Measurements from ENCODE around the gene MAX. TPM values are rescaled to one million over a fixed set of nuclear protein-coding genes. Genes with fewer than 3 reads are reported as not detected.
"Not testable (repeated sequence)": the region's sequence is repeated elsewhere in the genome, so short reads cannot be mapped to it uniquely, and the experiment has no call there.

Gene MAX
- total and polyA plus RNA-seq, 11 donors: 42.3 to 102 (median 74.4) TPM

DNA sequence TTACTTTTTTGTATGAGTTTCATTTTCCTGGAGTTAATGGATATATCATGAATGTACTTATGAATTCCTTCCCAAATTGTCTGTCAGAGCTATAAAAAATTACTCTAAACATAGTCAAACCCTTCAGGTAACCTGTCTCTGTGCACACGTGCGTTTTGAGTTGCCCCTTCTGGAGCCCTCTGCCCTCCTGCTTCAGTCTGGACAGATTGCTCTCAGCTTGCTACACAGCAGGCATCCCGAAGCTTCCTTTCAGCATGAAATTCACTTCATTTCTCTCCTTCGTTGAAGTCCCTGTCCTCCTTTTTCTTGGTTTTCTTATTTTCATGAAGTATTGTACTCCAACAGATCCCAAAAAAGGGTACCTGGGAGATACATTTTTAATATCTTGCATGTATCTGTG, 68.3 kb downstream of the MAX start:
- ATAC-seq: no peak
- 87 to 91% (median 90%) methylated on average over 4 of the region's 4 CpGs for WGBS, 4 donors
- no peaks in the 10 kb centered on the region for H3K9me3 ChIP-seq
- H3K4me1 ChIP-seq: peaks cover 0 to 21% (median 11%) of the 10 kb centered on the region in 12 donors
- no peak overlapping the region for H3K4me3 ChIP-seq
- peaks cover 0 to 43% (median 26%) of the 10 kb centered on the region in 9 donors for H3K36me3 ChIP-seq
- no peak for DNase-seq
- no peak for TF ChIP-seq POLR2A (IDR thresholded peaks at IDR 0.05)
- TF ChIP-seq, protein P1, sequence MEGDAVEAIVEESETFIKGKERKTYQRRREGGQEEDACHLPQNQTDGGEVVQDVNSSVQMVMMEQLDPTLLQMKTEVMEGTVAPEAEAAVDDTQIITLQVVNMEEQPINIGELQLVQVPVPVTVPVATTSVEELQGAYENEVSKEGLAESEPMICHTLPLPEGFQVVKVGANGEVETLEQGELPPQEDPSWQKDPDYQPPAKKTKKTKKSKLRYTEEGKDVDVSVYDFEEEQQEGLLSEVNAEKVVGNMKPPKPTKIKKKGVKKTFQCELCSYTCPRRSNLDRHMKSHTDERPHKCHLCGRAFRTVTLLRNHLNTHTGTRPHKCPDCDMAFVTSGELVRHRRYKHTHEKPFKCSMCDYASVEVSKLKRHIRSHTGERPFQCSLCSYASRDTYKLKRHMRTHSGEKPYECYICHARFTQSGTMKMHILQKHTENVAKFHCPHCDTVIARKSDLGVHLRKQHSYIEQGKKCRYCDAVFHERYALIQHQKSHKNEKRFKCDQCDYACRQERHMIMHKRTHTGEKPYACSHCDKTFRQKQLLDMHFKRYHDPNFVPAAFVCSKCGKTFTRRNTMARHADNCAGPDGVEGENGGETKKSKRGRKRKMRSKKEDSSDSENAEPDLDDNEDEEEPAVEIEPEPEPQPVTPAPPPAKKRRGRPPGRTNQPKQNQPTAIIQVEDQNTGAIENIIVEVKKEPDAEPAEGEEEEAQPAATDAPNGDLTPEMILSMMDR (IDR thresholded peaks at IDR 0.05): no peak
- intact Hi-C loops (cut with DNase I): loop anchor here in 1 of 10 donors (10.0 kb wide), 1 partner anchor 71 kb away; the partner anchor contains the start of gene MAX
- peak overlapping the region in 1 of 12 donors; percentile 56 for H3K27ac ChIP-seq
- no peaks in the 10 kb centered on the region for H3K27me3 ChIP-seq

GRCh38 chr14:65033181-65033580, 69.1 kb downstream of the MAX start:
- Histone ChIP-seq H3K36me3 (peaks cover 0 to 51% (median 33%) of the 10 kb centered on the region in 9 donors), H3K4me3 (no peak overlapping the region), H3K27ac (no peak overlapping the region), H3K4me1 (peaks cover 0 to 19% (median 11%) of the 10 kb centered on the region in 12 donors), H3K9me3 (no peaks in the 10 kb centered on the region), H3K27me3 (no peaks in the 10 kb centered on the region)
- 89% methylated on average over 3 of the region's 3 CpGs for WGBS, 4 donors
- ATAC-seq (no peak), DNase-seq (no peak)
- intact Hi-C loops (cut with DNase I): loop anchor here in 1 of 10 donors (10.0 kb wide), 1 partner anchor 72 kb away; the partner anchor contains the start of gene MAX
- no peak for TF ChIP-seq POLR2A (IDR thresholded peaks at IDR 0.05)
- TF ChIP-seq, protein P1 (IDR thresholded peaks at IDR 0.05): no peak

- Histone ChIP-seq H3K27ac (peak overlapping the region in 7 of 12 donors; percentile 19 to 72 (median 48)), H3K4me3 (no peak overlapping the region)
- DNase-seq: peak in 4 of 5 donors; percentile 33 to 81 (median 64)
Observed at GRCh38 chr14:65032319-65032718, 70.0 kb downstream of the MAX start.

DNA sequence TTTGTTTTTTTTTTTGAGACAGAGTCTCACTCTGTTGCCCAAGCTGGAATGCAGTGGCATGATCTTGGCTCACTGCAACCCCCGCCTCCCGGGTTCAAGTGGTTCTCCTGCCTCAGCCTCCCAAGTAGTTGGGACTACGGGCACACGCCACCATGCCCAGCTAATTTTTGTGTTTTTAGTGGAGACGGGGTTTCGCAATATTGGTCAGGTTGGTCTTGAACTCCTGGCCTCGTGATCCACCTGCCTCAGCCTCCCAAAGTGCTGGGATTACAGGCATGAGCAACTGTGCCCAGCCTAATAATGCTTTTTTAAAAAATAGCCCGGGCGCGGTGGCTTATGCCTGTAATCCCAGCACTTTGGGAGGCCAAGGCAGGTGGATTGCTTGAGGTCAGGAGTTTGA, 71.0 kb downstream of the MAX start:
- H3K4me3 ChIP-seq, ATAC-seq, H3K9me3 ChIP-seq, DNase-seq, H3K27me3 ChIP-seq: not testable (repeated sequence)
- H3K27ac ChIP-seq: peak overlapping the region in 1 of 12 donors; percentile 70
- H3K36me3 ChIP-seq: peaks cover 0 to 69% (median 47%) of the 10 kb centered on the region in 9 donors
- H3K4me1 ChIP-seq: peaks cover 0 to 19% (median 11%) of the 10 kb centered on the region in 12 donors
- intact Hi-C loops (cut with DNase I): loop anchor here in 1 of 10 donors (10.0 kb wide), 1 partner anchor 73 kb away; the partner anchor contains the start of gene MAX
- 96 to 97% (median 97%) methylated on average over 9 to 10 of the region's 10 CpGs for WGBS, 4 donors

More at GRCh38 chr14:65032319-65032718, 70.0 kb downstream of the MAX start:
- WGBS, 4 donors: 58 to 67% (median 66%) methylated on average over 11 of the region's 11 CpGs
- TF ChIP-seq POLR2A (IDR thresholded peaks at IDR 0.05): no peak
- TF ChIP-seq, protein P1 (IDR thresholded peaks at IDR 0.05): no peak
- Histone ChIP-seq H3K36me3 (peaks cover 0 to 60% (median 42%) of the 10 kb centered on the region in 9 donors), H3K27me3 (no peaks in the 10 kb centered on the region), H3K4me1 (peaks cover 0 to 19% (median 11%) of the 10 kb centered on the region in 12 donors), H3K9me3 (no peaks in the 10 kb centered on the region)
- ATAC-seq: peak; percentile 93 to 96 (median 94)
- intact Hi-C loops (cut with DNase I): loop anchor here in 1 of 10 donors (10.0 kb wide), 1 partner anchor 72 kb away; the partner anchor contains the start of gene MAX
